A549 treated with GW870086 at 1 μM for 4 hours (cell line): ENCODE data around the gene BEX5. TPM values are rescaled to one million over a fixed set of nuclear protein-coding genes. Genes with fewer than 3 reads are reported as not detected.

Experiments
- total RNA-seq: library from RNA; stranded (reverse); fragments of 200-300 nt; extraction: Qiagen RNA extraction; gene quantifications from 5 replicates; pipeline ENCODE4 v1.2.3, GENCODE V29; 2022; ENCODE audit warnings: low read depth

BEX5 gene
- total RNA-seq, result not detected in 5 replicates

GRCh38 chrX:102155806-102156179 is at the start of gene BEX5:
Gene BEX5 (minus strand): TSS chrX:102155977. CDS start chrX:102154265, 1,712 bp downstream.

DNA sequence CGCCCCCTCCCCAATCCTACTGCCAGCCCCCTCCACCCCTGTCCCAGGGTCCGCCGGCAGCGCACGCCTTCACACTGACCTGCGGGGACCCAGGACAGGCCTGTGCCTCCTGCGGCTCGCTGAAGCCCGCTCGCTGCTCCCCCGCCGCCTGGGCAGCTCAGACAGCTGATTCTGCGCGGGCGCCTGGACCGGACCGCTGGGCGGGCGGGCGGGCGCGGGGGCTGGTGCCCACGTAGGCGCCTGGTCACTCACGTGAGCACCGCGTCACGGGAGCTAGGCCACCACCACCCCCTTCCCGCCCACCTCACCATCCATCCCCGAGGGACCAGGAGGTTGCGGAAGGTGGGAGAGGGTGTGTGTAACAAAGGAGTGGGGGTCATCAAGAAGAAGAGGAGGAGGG is 13.5 kb downstream of the BEX5 start, which contains the start of gene TCEAL6:
Gene TCEAL6, minus strand, starts transcription at position 208 of the 400 bp plus-strand sequence.

DNA sequence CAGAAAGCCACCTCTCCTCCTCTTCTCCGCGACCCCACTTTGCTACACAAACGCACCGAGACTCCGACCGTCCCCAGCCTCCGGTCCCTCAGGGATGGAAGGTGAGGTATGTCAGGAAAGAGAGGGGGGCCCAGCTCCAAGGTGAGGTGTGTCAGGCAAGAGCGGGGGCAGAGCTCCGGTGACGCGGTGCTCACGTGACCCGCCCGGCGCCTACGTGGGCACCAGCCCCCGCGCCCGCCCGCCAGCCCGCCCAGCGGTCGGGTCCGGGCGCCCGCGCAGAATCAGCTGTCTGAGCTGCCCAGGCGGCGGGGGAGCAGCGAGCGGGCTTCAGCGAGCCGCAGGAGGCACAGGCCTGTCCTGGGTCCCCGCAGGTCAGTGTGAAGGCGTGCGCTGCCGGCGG is 30.3 kb downstream of the BEX5 start, which contains the start of gene TCEAL2:
Gene TCEAL2, plus strand, starts transcription at position 244 of the 400 bp plus-strand sequence. CDS start 1,152 bp downstream, outside the sequence.

Other genes with a start within 250 kb of the BEX5 start
- 0.05 TPM in 3 of 5 replicates, not detected in the others for gene ZMAT1, start 223.9 kb downstream of the BEX5 start, total RNA-seq
- gene TCEAL2, start 30.3 kb downstream of the BEX5 start, total RNA-seq, result not detected in 5 replicates
- gene TCEAL6, start 13.5 kb downstream of the BEX5 start, total RNA-seq, result not detected in 5 replicates
- not detected in 5 replicates for gene TCP11X1, start 59.3 kb upstream of the BEX5 start, total RNA-seq
- gene NXF2, start 91.2 kb upstream of the BEX5 start, total RNA-seq, result not detected in 5 replicates